ENCODE data around the gene MB21D2. TPM values are rescaled to one million over a fixed set of nuclear protein-coding genes. Genes with fewer than 3 reads are reported as not detected.

MB21D2 gene
- total and polyA plus RNA-seq, 7 donors, result 1.2 to 7.8 (median 5.8) TPM

DNA sequence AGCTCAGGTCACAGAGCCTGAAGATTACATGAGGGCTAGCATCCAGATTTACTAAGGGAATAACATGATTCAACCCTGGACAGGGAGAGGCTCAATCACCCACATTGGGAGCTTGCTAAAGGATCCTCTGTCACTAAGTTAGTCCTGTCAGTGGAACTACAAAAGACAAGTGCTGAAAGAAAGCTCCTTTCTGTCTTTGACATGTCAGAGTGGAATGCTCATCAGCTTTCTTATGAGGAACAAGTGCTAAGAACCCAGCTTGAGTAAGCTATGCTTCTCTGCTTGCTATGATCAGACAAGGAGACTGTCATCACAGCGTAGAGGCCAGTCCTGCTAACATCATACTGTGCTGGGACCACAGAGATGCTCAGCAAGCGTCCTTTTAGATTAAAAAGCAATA is 74.5 kb downstream of the MB21D2 start:
- intact Hi-C loops (cut with DNase I), result no loop called here
- peaks cover 0 to 17% (median 7%) of the 10 kb centered on the region in 4 donors for H3K4me1 ChIP-seq
- no peaks in the 10 kb centered on the region for H3K9me3 ChIP-seq
- no peaks in the 10 kb centered on the region for H3K27me3 ChIP-seq
- TF ChIP-seq POLR2A (IDR thresholded peaks at IDR 0.05), result no peak
- no peak for TF ChIP-seq EP300 (IDR thresholded peaks at IDR 0.05)
- TF ChIP-seq, protein P1, sequence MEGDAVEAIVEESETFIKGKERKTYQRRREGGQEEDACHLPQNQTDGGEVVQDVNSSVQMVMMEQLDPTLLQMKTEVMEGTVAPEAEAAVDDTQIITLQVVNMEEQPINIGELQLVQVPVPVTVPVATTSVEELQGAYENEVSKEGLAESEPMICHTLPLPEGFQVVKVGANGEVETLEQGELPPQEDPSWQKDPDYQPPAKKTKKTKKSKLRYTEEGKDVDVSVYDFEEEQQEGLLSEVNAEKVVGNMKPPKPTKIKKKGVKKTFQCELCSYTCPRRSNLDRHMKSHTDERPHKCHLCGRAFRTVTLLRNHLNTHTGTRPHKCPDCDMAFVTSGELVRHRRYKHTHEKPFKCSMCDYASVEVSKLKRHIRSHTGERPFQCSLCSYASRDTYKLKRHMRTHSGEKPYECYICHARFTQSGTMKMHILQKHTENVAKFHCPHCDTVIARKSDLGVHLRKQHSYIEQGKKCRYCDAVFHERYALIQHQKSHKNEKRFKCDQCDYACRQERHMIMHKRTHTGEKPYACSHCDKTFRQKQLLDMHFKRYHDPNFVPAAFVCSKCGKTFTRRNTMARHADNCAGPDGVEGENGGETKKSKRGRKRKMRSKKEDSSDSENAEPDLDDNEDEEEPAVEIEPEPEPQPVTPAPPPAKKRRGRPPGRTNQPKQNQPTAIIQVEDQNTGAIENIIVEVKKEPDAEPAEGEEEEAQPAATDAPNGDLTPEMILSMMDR (IDR thresholded peaks at IDR 0.05), result no peak
- TF ChIP-seq POLR2AphosphoS5 (IDR thresholded peaks at IDR 0.05), result no peak
- 86 to 93% methylated on average over 2 of the region's 2 CpGs for WGBS, 2 donors
- H3K36me3 ChIP-seq, result no peaks in the 10 kb centered on the region
- DNase-seq, result no peak
- H3K27ac ChIP-seq, result no peak overlapping the region
- no peak overlapping the region for H3K4me3 ChIP-seq

DNA sequence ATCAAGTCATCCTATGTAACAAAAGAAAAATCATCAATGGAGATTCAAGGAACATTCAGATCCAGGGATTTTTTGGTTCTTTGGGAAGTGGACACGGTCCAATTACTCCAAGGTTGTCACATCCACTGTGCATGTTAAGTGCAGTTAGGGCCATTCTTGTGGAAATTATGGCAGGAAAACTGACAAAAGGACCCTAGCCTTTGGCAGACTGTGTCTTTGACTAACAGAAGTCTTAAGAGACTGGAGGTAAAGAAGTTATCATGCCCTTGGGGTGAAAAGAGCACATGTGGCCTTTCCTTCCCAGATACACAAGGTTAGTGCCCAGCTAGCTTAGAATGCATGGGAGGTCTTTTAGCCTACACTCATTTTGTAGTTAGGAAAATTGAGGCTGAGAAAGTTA is 74.9 kb downstream of the MB21D2 start:
- H3K4me1 ChIP-seq, result peaks cover 0 to 13% (median 3%) of the 10 kb centered on the region in 4 donors
- H3K27ac ChIP-seq, result no peak overlapping the region
- no peaks in the 10 kb centered on the region for H3K27me3 ChIP-seq
- intact Hi-C loops (cut with DNase I), result no loop called here
- DNase-seq, result no peak
- H3K36me3 ChIP-seq, result no peaks in the 10 kb centered on the region
- H3K4me3 ChIP-seq, result no peak overlapping the region
- H3K9me3 ChIP-seq, result no peaks in the 10 kb centered on the region
- TF ChIP-seq POLR2A (IDR thresholded peaks at IDR 0.05) (no peak), POLR2AphosphoS5 (IDR thresholded peaks at IDR 0.05) (no peak), EP300 (IDR thresholded peaks at IDR 0.05) (no peak)
- TF ChIP-seq, protein P1 (IDR thresholded peaks at IDR 0.05), result no peak
- 89 to 95% methylated on average over 1 of the region's 1 CpG for WGBS, 2 donors

DNA sequence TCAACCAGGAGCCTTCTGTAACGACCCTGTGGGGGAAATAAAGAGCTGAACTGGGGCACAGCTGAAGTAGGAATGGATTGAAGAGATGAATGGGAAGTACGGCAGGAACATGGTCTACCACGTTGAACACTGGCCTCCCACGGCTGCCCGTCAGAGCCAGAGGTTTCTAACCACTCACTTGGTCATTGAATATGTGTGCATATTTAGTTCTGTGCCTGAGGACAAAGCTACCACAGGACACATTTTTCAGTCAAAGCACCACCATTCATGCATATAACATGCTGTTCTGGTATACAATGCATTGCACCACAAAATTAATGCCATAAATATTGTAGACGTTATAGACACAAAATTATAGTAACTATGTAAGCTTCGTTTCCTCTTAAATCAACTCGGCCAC is 75.5 kb downstream of the MB21D2 start:
- H3K4me3 ChIP-seq, result no peak overlapping the region
- TF ChIP-seq EP300 (IDR thresholded peaks at IDR 0.05) (no peak), POLR2A (IDR thresholded peaks at IDR 0.05) (no peak), POLR2AphosphoS5 (IDR thresholded peaks at IDR 0.05) (no peak)
- TF ChIP-seq, protein P1 (IDR thresholded peaks at IDR 0.05), result no peak
- no peaks in the 10 kb centered on the region for H3K9me3 ChIP-seq
- no peaks in the 10 kb centered on the region for H3K36me3 ChIP-seq
- intact Hi-C loops (cut with DNase I), result no loop called here
- DNase-seq, result no peak
- WGBS, 2 donors, result 87 to 88% methylated on average over 8 of the region's 8 CpGs
- H3K27ac ChIP-seq, result no peak overlapping the region
- no peaks in the 10 kb centered on the region for H3K27me3 ChIP-seq
- peaks cover 0 to 9% (median 0%) of the 10 kb centered on the region in 4 donors for H3K4me1 ChIP-seq

DNA sequence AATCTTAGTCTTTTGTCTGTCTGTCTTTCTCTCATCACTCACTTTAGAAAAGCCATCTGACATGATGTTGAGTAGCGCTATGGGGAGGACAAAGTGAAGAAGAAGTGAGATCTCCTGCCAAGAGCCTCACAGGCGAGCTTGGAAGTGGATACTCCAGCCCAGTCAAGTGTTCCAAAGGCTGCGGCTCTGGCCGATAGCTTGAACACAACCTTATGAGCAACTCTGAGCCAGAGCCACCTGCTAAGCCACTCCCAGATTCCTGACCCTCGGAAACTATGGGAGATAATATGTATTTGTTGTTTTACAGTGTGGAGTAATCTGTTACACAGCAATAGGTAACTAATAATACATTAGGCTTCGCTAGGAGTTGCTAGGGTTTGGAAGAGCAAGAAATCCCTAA is 76.2 kb downstream of the MB21D2 start:
- peaks cover 0 to 11% (median 6%) of the 10 kb centered on the region in 4 donors for H3K4me1 ChIP-seq
- no peak overlapping the region for H3K4me3 ChIP-seq
- H3K9me3 ChIP-seq, result no peaks in the 10 kb centered on the region
- DNase-seq, result no peak
- 85 to 88% methylated on average over 6 of the region's 6 CpGs for WGBS, 2 donors
- intact Hi-C loops (cut with DNase I), result no loop called here
- no peaks in the 10 kb centered on the region for H3K27me3 ChIP-seq
- no peaks in the 10 kb centered on the region for H3K36me3 ChIP-seq
- H3K27ac ChIP-seq, result no peak overlapping the region
- TF ChIP-seq POLR2AphosphoS5 (IDR thresholded peaks at IDR 0.05), result no peak
- no peak for TF ChIP-seq EP300 (IDR thresholded peaks at IDR 0.05)
- TF ChIP-seq, protein P1 (IDR thresholded peaks at IDR 0.05), result no peak
- TF ChIP-seq POLR2A (IDR thresholded peaks at IDR 0.05), result no peak

DNA sequence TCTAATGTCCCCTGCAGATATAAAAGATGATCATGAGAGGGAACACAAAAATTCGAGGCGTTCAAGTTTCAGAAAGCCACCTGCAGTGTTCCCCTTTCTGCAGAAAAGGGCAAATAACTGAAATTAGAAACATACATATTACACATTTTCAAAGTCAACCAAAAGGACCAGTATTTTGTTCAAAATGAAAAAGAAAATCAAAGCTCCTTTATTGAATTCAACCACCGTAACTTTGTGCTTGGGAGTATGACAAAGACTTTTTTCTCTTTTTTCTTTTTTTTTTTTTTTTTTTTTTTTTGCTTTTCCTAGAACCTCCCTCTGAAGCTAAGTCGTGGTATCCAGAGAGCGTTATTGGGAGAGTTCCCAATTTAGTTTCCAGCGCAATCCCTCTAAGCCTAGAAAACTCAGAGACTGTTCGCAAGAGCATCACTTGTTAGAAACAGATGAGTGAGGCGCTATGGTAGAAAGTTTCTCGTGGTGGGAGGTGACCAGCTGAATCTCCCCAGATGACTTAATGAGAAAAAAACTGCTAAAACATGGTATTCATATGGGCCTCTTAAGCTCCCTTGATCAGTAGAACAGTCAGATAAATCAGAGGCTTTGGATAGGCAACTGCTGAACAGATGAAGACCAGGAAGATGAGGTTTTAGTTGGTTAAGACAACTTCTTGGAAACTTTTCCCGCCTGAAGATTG is 77.4 kb downstream of the MB21D2 start:
- Histone ChIP-seq H3K4me3 (no peak overlapping the region), H3K27ac (no peak overlapping the region), H3K36me3 (no peaks in the 10 kb centered on the region), H3K4me1 (peaks cover 0 to 23% (median 16%) of the 10 kb centered on the region in 4 donors), H3K27me3 (no peaks in the 10 kb centered on the region), H3K9me3 (no peaks in the 10 kb centered on the region)
- no peak for DNase-seq
- TF ChIP-seq EP300 (IDR thresholded peaks at IDR 0.05) (no peak), POLR2A (IDR thresholded peaks at IDR 0.05) (no peak), POLR2AphosphoS5 (IDR thresholded peaks at IDR 0.05) (no peak)
- TF ChIP-seq, protein P1 (IDR thresholded peaks at IDR 0.05), result no peak
- 93% methylated on average over 10 of the region's 10 CpGs for WGBS, 2 donors
- intact Hi-C loops (cut with DNase I), result no loop called here
